Neural progenitor cell (in vitro differentiated cells): ENCODE data around the gene ZBTB8OS.

Experiments
- CTCF ChIP-seq: fragments of 200-600 bp; sonication (generic); IDR thresholded peaks from 2 replicates; pipeline ENCODE4 v1.5.1; 2017; ENCODE audit warnings: antibody characterized with exemption, mild to moderate bottlenecking
- EZH2 ChIP-seq: fragments of 200-600 bp; sonication (generic); IDR thresholded peaks from 2 replicates; pipeline ENCODE4 v1.6.1; 2017; ENCODE audit warnings: antibody characterized with exemption, mild to moderate bottlenecking, moderate library complexity

GRCh38 chr1:32695098-32695904 lies 45.0 kb upstream of the ZBTB8OS start:
- TF ChIP-seq CTCF (no peak), EZH2 (no peak)
